Effector memory CD8-positive, alpha-beta T cell (primary cell): ENCODE data around the gene ARHGEF4.

Experiments
- ATAC-seq: fragments of 150-1000 bp; cut with Tn5 transposase; replicated peaks from 2 replicates; pipeline ENCODE4 v1.10.0; 2021; ENCODE audit warnings: mild to moderate bottlenecking, moderate library complexity
- DNase-seq, 3 experiments: peaks; one replicate each; pipeline ENCODE4 v3.0.0; 2021
- H3K27ac Mint-ChIP-seq, 2 donors: one replicate each; pipeline ENCODE4 v1.8.0; 2022; ENCODE audit warnings: mild to moderate bottlenecking in 2 of 2, mixed read lengths in 2 of 2, moderate library complexity in 2 of 2
- H3K27me3 Mint-ChIP-seq, 2 donors: one replicate each; pipeline ENCODE4 v1.8.0; 2022; ENCODE audit warnings: mixed read lengths in 2 of 2
- H3K36me3 Mint-ChIP-seq: one replicate; pipeline ENCODE4 v1.8.0; 2022; ENCODE audit warnings: mild to moderate bottlenecking, moderate library complexity, mixed read lengths; ENCODE audit not compliant: insufficient read depth
- H3K4me1 Mint-ChIP-seq, 2 donors: one replicate each; pipeline ENCODE4 v1.8.0; 2022; ENCODE audit warnings: low read depth in 2 of 2, mixed read lengths in 2 of 2
- H3K4me3 Mint-ChIP-seq, 2 donors: one replicate each; pipeline ENCODE4 v1.8.0; 2022; ENCODE audit warnings: mild to moderate bottlenecking in 2 of 2, mixed read lengths in 2 of 2, moderate library complexity in 2 of 2
- H3K9me3 Mint-ChIP-seq, 2 donors: one replicate each; pipeline ENCODE4 v1.8.0; 2022; ENCODE audit warnings: mixed read lengths in 2 of 2

ARHGEF4 gene

DNA sequence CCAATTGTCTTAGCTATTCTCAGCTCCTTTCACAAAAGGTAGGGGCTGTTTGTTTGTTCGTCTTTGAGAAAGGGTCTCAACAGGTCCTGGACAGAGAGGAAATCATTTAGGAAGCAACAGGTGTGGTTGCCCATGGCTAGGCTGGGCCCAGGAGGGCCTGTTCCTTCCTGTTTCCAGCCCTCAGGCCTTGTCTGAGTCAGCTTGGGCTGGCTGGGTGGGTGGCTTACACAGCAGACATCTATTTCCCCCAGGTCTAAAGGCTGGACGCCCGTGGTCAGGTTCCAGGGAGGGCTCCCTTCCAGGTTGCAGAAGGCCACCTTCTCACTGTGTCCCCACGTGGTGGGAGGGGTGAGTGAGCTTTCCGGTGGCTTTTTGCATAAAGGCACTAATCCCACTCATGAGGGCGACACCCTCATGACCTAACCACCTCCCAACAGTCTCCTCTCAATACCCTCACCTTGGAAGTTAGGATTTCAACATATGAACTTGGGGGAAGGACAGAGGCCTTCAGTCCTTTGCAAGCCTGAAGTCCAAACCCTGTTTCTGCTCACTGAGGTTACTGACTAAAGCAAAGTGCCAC, 45.5 kb downstream of the ARHGEF4 start:
- Mint-ChIP-seq H3K36me3 (no peaks in the 10 kb centered on the region), H3K4me1 (no peaks in the 10 kb centered on the region), H3K4me3 (no peak overlapping the region), H3K27ac (no peak overlapping the region), H3K27me3 (peaks cover 15 to 46% of the 10 kb centered on the region in 2 donors), H3K9me3 (no peaks in the 10 kb centered on the region)
- no peak for ATAC-seq
- DNase-seq, result no peak

DNA sequence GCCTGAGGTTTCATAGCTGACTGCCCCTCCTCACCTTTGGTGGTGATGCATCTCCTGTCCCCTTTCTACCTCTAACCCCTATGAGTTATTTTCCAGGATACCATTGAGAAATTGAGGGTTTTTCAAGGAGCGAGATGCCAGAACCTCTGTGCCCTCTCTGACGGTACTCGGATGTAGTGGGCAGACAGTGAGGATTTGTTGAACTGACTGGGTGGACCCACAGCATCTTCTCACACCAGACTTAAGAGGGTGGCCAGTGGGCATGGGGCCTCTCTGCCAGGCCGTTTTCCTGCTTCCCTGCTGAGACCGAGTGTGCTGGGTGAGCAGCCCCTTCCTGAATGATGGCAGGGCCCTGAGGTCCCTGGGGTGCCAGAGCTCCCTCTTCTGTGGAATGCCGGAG, 46.3 kb downstream of the ARHGEF4 start:
- H3K9me3 Mint-ChIP-seq, result no peaks in the 10 kb centered on the region
- peaks cover 21 to 54% of the 10 kb centered on the region in 2 donors for H3K27me3 Mint-ChIP-seq
- H3K36me3 Mint-ChIP-seq, result no peaks in the 10 kb centered on the region
- H3K4me1 Mint-ChIP-seq, result no peaks in the 10 kb centered on the region
- DNase-seq (no peak), ATAC-seq (no peak)
- no peak overlapping the region for H3K27ac Mint-ChIP-seq
- H3K4me3 Mint-ChIP-seq, result no peak overlapping the region

DNA sequence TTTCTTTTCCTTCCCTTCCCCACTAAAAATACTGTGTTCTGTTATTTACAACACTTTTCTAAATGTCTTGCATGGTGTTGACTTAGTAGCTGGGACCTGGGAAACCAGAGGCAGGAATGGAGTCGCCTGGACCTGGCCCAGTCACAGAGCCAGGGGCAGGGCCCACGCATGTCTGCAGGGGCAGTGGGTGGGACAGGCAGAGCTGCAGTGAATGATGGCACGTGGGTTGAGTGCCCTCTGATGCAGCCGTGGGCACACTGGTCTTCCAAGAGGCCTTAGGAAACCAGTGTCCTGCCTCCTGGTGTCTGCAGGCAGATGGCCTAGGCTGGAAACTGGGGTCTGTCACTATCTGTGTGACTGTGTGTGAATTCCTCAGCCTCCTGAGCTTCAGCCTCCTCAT, 46.8 kb downstream of the ARHGEF4 start:
- H3K27me3 Mint-ChIP-seq, result peaks cover 26 to 57% of the 10 kb centered on the region in 2 donors
- H3K9me3 Mint-ChIP-seq, result no peaks in the 10 kb centered on the region
- H3K4me3 Mint-ChIP-seq, result no peak overlapping the region

DNA sequence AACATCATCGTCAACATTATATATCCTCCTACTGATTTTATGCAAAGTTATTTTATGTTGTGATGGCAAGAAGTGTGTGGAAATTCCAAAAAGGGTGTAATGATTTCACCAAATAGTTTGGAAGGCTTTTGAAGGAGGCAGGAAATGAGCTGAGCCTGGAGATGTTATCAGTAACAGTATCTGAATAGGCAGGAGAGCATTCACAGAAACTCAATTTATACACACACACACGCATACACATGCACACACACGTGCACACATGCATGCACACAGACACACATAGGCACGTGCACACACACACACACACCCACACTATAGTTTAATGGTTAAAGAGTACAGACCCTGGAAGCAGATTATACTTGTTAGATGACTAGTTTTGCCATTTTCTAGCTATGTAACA, 47.3 kb downstream of the ARHGEF4 start:
- ATAC-seq, result no peak
- Mint-ChIP-seq H3K36me3 (no peaks in the 10 kb centered on the region), H3K27ac (no peak overlapping the region), H3K27me3 (peaks cover 24 to 57% of the 10 kb centered on the region in 2 donors), H3K9me3 (no peaks in the 10 kb centered on the region), H3K4me1 (no peaks in the 10 kb centered on the region), H3K4me3 (no peak overlapping the region)
- no peak for DNase-seq

More for the DNA sequence above, 46.8 kb downstream of the ARHGEF4 start:
- DNase-seq, result no peak
- H3K27ac Mint-ChIP-seq, result no peak overlapping the region
- no peaks in the 10 kb centered on the region for H3K36me3 Mint-ChIP-seq
- ATAC-seq, result no peak
- H3K4me1 Mint-ChIP-seq, result no peaks in the 10 kb centered on the region

DNA sequence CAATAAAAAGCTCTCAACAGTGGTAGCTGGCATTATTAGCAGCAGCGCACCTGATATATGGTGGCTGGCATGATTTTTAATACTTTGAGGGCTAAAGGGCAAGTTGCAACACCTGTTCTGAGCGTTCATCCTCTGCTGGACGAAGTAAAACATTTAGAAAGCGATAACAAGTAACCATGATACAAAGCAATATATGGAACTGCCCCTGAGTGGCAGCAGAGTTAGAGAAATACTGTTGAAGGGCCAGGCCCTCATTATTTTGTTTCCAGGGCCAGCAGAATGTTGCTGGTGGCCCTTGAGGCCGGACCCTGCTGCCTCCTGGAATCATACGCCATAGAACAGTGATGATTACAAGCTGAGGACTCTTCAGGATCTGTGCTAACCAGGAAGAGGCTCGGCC, 47.8 kb downstream of the ARHGEF4 start:
- Mint-ChIP-seq H3K4me1 (no peaks in the 10 kb centered on the region), H3K9me3 (no peaks in the 10 kb centered on the region), H3K36me3 (no peaks in the 10 kb centered on the region), H3K27me3 (peaks cover 29 to 58% of the 10 kb centered on the region in 2 donors), H3K27ac (no peak overlapping the region), H3K4me3 (no peak overlapping the region)
- DNase-seq (no peak), ATAC-seq (no peak)

DNA sequence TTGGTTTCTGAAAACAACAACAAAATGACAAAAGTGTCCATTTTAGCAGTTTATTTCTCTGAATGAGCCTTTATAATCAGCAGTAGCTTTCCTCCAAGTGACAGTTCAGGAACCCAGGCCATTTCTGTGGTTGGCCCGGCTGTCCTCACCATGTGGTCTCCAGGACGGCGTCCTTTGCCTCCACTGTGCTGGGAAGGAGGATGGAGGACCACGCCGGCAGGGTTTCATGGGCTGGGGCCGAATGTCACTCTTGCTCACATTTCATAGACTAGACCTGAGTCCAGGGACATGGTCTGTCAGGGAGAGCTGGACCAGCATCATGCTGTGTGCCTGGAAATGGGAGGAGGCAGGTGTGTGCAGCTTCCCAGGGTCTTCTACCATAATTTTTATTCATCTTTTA, 50.9 kb downstream of the ARHGEF4 start:
- Mint-ChIP-seq H3K36me3 (no peaks in the 10 kb centered on the region), H3K4me1 (no peaks in the 10 kb centered on the region), H3K9me3 (no peaks in the 10 kb centered on the region), H3K4me3 (no peak overlapping the region), H3K27me3 (peaks cover 30 to 52% of the 10 kb centered on the region in 2 donors), H3K27ac (no peak overlapping the region)
- no peak for DNase-seq
- no peak for ATAC-seq

DNA sequence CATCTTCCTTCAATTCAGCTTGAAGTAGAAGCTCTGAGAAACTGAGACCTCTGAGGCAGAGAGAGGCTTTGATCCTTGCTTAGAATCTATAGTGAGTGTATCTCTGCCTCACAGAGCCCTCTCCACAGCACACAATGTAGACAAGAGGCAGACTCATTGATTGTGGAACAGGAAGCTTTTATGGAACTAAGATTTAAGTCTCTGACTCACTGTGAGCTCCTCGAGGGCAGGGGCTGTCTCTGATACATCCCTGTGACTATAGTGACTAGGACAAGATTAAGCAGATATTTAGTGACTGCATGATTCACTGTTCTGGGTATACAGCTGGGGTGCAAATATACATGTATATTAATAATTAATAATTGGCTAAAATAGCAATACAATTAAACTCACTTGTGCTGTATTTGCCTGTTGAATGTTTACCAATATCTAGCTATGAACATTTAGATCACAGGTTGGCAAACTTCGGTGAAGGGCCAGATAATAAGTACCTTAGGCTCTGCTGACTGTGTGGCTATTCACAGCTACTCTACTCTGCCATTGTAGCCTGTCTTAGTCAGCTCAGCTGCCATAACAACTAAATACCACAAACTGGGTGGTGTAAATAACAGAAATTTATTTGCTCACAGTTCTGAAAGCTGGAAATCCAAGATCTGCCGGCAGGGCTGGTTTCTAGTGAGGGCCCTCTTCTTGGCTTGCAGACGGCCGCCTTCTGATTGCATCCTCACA, 54.4 kb downstream of the ARHGEF4 start:
- H3K27ac Mint-ChIP-seq, result no peak overlapping the region
- H3K27me3 Mint-ChIP-seq, result peaks cover 47 to 65% of the 10 kb centered on the region in 2 donors
- no peaks in the 10 kb centered on the region for H3K9me3 Mint-ChIP-seq
- no peaks in the 10 kb centered on the region for H3K36me3 Mint-ChIP-seq
- H3K4me3 Mint-ChIP-seq, result no peak overlapping the region
- DNase-seq (no peak), ATAC-seq (no peak)
- no peaks in the 10 kb centered on the region for H3K4me1 Mint-ChIP-seq

DNA sequence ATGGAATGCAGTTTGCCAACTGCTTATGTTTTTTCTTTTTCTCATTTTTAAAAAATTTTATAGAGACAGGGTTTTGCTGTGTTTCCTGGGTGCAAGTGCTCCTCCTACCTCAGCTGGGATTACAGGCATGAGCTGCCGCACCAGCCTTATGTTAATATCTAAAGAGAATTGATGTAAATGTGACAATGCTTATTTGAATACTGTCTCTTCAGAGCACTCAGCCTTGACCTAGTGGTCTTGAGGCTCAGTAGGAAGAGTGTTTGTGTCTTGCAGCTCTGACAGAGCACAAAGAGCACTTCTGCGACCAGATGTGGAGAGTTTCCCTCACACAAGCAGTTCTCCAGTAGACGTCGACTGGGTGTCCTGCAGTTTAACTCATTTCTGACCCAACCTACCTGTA, 55.3 kb downstream of the ARHGEF4 start:
- no peak overlapping the region for H3K4me3 Mint-ChIP-seq
- DNase-seq (no peak), ATAC-seq (no peak)
- H3K27me3 Mint-ChIP-seq, result peaks cover 47 to 74% of the 10 kb centered on the region in 2 donors
- H3K27ac Mint-ChIP-seq, result no peak overlapping the region
- H3K36me3 Mint-ChIP-seq, result no peaks in the 10 kb centered on the region
- H3K9me3 Mint-ChIP-seq, result no peaks in the 10 kb centered on the region
- H3K4me1 Mint-ChIP-seq, result no peaks in the 10 kb centered on the region

DNA sequence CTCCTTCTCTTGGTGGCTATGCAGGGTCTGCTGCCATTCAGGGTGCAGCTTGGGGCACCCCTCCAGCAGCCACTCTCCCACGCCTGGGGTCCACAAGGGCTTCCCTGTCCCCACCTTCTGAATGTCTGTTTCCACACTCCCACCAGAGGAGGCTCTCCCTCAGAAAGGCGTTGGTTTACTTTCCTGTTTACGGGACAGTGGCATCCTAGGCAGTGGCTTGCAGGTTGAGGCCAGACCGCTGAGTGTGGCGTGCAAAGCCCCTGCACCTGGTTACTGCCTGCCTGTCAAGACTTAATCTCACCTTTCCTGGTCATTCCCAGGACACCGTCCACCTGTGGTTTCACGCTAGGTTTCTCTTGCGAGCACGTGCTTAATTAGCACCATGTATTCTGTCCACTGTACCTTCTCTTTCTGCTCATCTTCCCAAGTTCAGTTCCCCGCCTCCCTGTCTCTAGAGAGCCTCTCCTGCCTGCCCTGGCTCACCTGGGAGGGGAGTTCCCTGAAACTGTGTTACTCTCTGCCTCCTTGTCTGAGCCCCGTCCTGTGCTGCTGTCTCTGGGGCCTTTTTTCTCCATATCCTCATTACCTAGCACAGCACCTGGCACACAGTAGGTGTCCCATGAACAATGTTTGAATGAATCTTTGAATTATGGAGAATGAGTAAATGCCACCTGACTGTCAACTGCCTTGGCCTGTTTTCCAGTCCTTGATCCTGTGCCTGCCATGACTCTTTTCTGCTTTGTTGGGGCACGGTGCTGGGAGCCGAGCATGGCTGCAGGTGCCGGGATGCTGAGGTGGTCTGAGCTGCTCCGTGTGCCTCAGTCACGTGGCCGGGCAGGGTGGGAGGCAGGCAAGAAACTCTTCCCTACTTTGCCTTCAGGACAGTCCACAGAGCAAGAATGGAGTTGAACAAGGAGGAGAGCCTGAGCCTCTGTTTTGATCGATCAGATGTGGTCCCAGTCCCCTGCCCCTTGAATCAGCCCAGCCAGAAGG, 56.4 kb downstream of the ARHGEF4 start:
- DNase-seq (no peak), ATAC-seq (no peak)
- H3K9me3 Mint-ChIP-seq, result no peaks in the 10 kb centered on the region
- H3K27ac Mint-ChIP-seq, result no peak overlapping the region
- H3K4me3 Mint-ChIP-seq, result no peak overlapping the region
- no peaks in the 10 kb centered on the region for H3K4me1 Mint-ChIP-seq
- H3K27me3 Mint-ChIP-seq, result peaks cover 47 to 74% of the 10 kb centered on the region in 2 donors
- no peaks in the 10 kb centered on the region for H3K36me3 Mint-ChIP-seq

DNA sequence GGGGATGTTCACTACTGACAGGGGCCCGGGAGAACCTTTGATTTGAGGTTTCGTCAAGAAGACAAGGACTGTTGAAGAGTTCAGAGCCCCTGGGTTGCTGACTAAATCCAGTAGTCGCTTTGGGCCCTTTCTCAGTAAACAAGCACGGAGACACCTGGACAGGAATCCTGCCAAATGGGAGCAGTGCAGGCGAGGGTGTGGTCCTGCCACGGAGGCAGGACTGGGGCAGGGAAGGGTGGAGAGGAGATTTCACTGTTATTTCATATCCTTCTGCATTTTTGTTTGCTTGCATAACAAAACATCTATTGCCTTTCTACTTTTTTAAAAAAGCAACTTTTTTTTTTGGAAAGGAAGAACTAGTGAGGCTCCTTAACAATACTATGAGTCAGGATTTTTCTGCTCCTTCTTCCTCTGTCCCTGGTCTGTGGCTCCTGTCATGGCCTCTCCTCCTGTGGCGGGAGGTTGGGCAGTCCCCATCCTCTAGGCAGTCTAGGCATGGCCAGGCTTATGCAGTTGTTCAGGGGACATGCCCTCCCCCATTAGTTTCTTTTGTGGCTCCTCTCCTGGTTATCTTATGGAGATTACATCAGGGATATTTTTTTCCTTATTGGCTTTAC, 57.7 kb downstream of the ARHGEF4 start:
- H3K27me3 Mint-ChIP-seq, result peaks cover 40 to 68% of the 10 kb centered on the region in 2 donors
- DNase-seq (no peak), ATAC-seq (no peak)
- H3K36me3 Mint-ChIP-seq, result no peaks in the 10 kb centered on the region
- H3K27ac Mint-ChIP-seq, result no peak overlapping the region
- H3K4me1 Mint-ChIP-seq, result no peaks in the 10 kb centered on the region
- no peak overlapping the region for H3K4me3 Mint-ChIP-seq
- no peaks in the 10 kb centered on the region for H3K9me3 Mint-ChIP-seq

DNA sequence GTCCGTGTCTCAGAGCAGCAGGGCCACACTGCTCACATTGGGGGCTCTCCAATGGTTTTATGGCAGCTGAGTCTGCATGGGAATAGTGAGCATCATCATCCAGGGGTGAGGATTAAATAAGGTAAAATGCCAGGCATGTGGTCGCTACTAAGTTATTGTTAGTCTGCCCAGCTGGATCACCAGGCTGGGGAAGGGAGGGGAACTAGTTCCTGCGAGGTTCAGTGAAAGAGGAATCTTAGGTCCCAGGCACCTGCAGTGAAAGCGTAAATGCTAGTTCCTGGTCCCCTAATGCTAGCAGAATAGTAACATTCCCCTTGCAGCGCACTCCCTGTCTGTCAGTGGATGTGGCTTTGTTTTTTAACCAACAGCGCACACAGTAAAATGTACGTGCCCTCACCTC, 60.1 kb downstream of the ARHGEF4 start:
- DNase-seq (no peak), ATAC-seq (no peak)
- Mint-ChIP-seq H3K27me3 (peaks cover 32 to 61% of the 10 kb centered on the region in 2 donors), H3K27ac (no peak overlapping the region), H3K4me3 (no peak overlapping the region), H3K36me3 (no peaks in the 10 kb centered on the region), H3K9me3 (no peaks in the 10 kb centered on the region), H3K4me1 (no peaks in the 10 kb centered on the region)

DNA sequence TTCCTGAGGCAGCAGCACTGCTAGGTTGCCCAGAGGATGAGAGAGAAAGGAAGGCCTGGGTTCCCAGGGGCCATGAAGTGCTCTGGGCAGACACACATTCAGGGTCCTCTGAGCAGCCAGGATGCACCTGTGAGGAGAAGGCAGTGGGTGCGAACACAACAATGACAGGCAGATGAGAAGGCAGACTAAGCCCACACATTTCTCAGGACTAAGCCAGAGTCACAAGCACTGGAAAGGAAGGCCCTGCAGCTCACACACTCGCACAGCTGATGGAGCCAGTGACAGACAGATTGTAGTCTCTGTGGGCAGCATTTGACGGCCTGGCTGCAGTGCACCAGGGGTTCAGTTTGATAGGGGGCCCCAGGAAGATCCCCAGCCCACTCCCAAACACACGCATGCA, 61.8 kb downstream of the ARHGEF4 start:
- H3K27me3 Mint-ChIP-seq, result peaks cover 30 to 54% of the 10 kb centered on the region in 2 donors
- H3K9me3 Mint-ChIP-seq, result no peaks in the 10 kb centered on the region
- ATAC-seq, result no peak
- H3K4me1 Mint-ChIP-seq, result no peaks in the 10 kb centered on the region
- no peak overlapping the region for H3K27ac Mint-ChIP-seq
- no peaks in the 10 kb centered on the region for H3K36me3 Mint-ChIP-seq
- DNase-seq, result no peak
- H3K4me3 Mint-ChIP-seq, result no peak overlapping the region

DNA sequence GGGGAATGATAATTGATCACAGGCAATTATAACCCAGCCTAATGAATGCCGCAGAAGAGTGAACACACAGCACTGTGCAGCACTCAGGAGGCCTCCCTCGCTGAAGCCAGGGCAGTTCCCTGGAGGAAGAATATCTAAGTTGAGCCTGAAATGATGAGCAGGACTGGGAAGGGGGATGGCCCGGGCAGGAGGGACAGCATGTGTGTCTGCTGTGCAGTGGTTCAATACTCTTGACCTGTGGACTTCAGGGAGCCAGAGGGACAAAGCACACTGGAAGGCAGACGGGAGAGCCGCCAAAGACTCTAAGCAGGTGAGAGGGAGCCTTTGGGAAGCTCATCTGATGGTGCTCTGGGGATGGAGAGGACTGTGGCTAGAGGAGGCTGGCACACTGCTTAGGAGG, 62.6 kb downstream of the ARHGEF4 start:
- H3K4me1 Mint-ChIP-seq, result no peaks in the 10 kb centered on the region

More for the DNA sequence above, 62.6 kb downstream of the ARHGEF4 start:
- ATAC-seq (no peak), DNase-seq (no peak)
- Mint-ChIP-seq H3K27ac (no peak overlapping the region), H3K36me3 (no peaks in the 10 kb centered on the region), H3K4me3 (no peak overlapping the region), H3K27me3 (peaks cover 26 to 54% of the 10 kb centered on the region in 2 donors), H3K9me3 (no peaks in the 10 kb centered on the region)
